HepG2 (cell line): ENCODE data around the gene MRPL50. TPM values are rescaled to one million over a fixed set of nuclear protein-coding genes. Genes with fewer than 3 reads are reported as not detected.

Experiments
- ATAC-seq: fragments of 200-7000 bp; cut with Tn5 transposase; 3 replicates; pipeline ENCODE4 v1.9.1; 2020; ENCODE audit warnings: mild to moderate bottlenecking, moderate library complexity
- BruUV-seq: library from RNA; stranded (reverse); fragments of 400-500 nt; replicated peaks from 2 replicates; lab custom pipeline; 2021; lab: Mats Ljungman, UMichigan
- CTCF ChIA-PET: fragments of 300-600 bp; formaldehyde crosslinking; extraction: SDS; loops from one replicate; lab custom pipeline; 2021; ENCODE audit warnings: low total read pairs, inconsistent platforms, low intra/inter-chr PET ratio; lab: Yijun Ruan, JAX
- POLR2A ChIA-PET: fragments of 350-600 bp; sonication (Branson Sonifier 250); formaldehyde crosslinking; loops from one replicate; lab custom pipeline; 2020; ENCODE audit warnings: antibody characterized with exemption, inconsistent platforms; lab: Yijun Ruan, JAX
- DNase-seq: peaks from one replicate; pipeline ENCODE4 v3.0.0-alpha.2; 2015; ENCODE audit warnings: low spot score
- FAIRE-seq: peaks from 3 replicates; lab custom pipeline; 2011; peaks lifted over from hg19 to GRCh38; lab: Jason Lieb, UNC
- H2AFZ ChIP-seq: one replicate; pipeline ENCODE4 v1.6.1; 2011; ENCODE audit warnings: low read length, inconsistent platforms
- H3K27ac ChIP-seq: fragments of 300-600 bp; 3 replicates; pipeline ENCODE4 v1.8.0; 2011; ENCODE audit warnings: mixed run types, mild to moderate bottlenecking, mixed read lengths, low read length, inconsistent platforms; ENCODE audit not compliant: insufficient read depth; ENCODE audit errors: extremely low read length
- H3K27me3 ChIP-seq, 2 experiments: fragments of 200-600 bp in 1 of 2; 2 replicates in 1 of 2; 3 replicates in 1 of 2; pipeline versions ENCODE4 v1.6.0 to v1.8.0; 2011; ENCODE audit warnings: low read length in 2 of 2, mild to moderate bottlenecking in 2 of 2, moderate library complexity in 2 of 2, inconsistent platforms in 1 of 2; ENCODE audit not compliant: insufficient read depth in 2 of 2, control insufficient read depth in 1 of 2
- H3K36me3 ChIP-seq, 2 experiments: fragments of 200-600 bp in 1 of 2; replicated peaks in 1 of 2; 2 replicates in 1 of 2; 3 replicates in 1 of 2; pipeline versions ENCODE4 v1.5.1 to v1.8.0; 2011; ENCODE audit warnings: low read length in 2 of 2, inconsistent platforms in 1 of 2; ENCODE audit not compliant: insufficient read depth in 2 of 2, control insufficient read depth in 1 of 2
- H3K4me1 ChIP-seq: 2 replicates; pipeline ENCODE4 v1.5.1; 2012; ENCODE audit warnings: low read length, inconsistent platforms; ENCODE audit not compliant: insufficient read depth
- H3K4me2 ChIP-seq: 2 replicates; pipeline ENCODE4 v1.6.0; 2011; ENCODE audit warnings: low read depth, low read length, inconsistent platforms
- H3K4me3 ChIP-seq, 3 experiments: fragments of 200-600 bp in 1 of 3; sonication (generic), shearing (Covaris generic) in 1 of 3; replicated peaks in 1 of 3; 2 replicates each; pipeline ENCODE4 v1.5.1; 2011 to 2016; ENCODE audit warnings: low read length in 3 of 3, inconsistent platforms in 2 of 3, low read depth in 2 of 3, mild to moderate bottlenecking in 2 of 3, control low read depth in 1 of 3, mixed read lengths in 1 of 3; ENCODE audit not compliant: insufficient read depth in 1 of 3
- H3K79me2 ChIP-seq: one replicate; pipeline ENCODE4 v1.6.1; 2011; ENCODE audit warnings: low read length, inconsistent platforms; ENCODE audit not compliant: insufficient read depth
- H3K9ac ChIP-seq: 2 replicates; pipeline ENCODE4 v1.6.0; 2011; ENCODE audit warnings: mild to moderate bottlenecking, low read depth, low read length, inconsistent platforms; ENCODE audit not compliant: insufficient read depth
- H3K9me3 ChIP-seq: 2 replicates; pipeline ENCODE4 v1.5.1; 2012; ENCODE audit warnings: mild to moderate bottlenecking, low read length
- H4K20me1 ChIP-seq: 2 replicates; pipeline ENCODE4 v1.6.0; 2011; ENCODE audit warnings: inconsistent platforms, mild to moderate bottlenecking, low read length, moderate library complexity; ENCODE audit not compliant: insufficient read depth
- AKAP8 ChIP-seq: sonication (generic); formaldehyde crosslinking; IDR thresholded peaks from 2 replicates; pipeline ENCODE4 v1.5.1; 2020; ENCODE audit warnings: mild to moderate bottlenecking, missing genetic modification reagents
- ARHGAP35 ChIP-seq: sonication (generic); formaldehyde crosslinking; IDR thresholded peaks from 2 replicates; pipeline ENCODE4 v1.9.0; 2022; ENCODE audit warnings: mild to moderate bottlenecking, inconsistent platforms, moderate library complexity, missing genetic modification reagents, borderline replicate concordance
- CSRNP1 ChIP-seq: sonication (generic); formaldehyde crosslinking; IDR thresholded peaks from 2 replicates; pipeline ENCODE4 v1.8.1; 2023; ENCODE audit warnings: mild to moderate bottlenecking, missing genetic modification reagents
- GATA4 ChIP-seq: sonication (generic); IDR thresholded peaks from 2 replicates; pipeline ENCODE4 v1.6.1; 2016; ENCODE audit warnings: antibody characterized with exemption, low read depth, borderline replicate concordance
- ZNF577 ChIP-seq: sonication (generic); formaldehyde crosslinking; IDR thresholded peaks from 2 replicates; pipeline ENCODE4 v1.4.0; 2020; ENCODE audit warnings: mild to moderate bottlenecking, low read depth, missing genetic modification reagents, borderline replicate concordance
- WGBS: methylation state at CpG from one replicate; pipeline ENCODE4 v1.1.6; 2017; ENCODE audit warnings: low lambda C conversion rate; 5-methylcytosine and 5-hydroxymethylcytosine counted together
- in situ Hi-C: cut with HindIII; loops from 2 replicates; pipeline ENCODE4 v1.10.0; 2017; ENCODE audit warnings: low pct_unique_long_range_greater_than_20kb; ENCODE audit not compliant: extremely low pct_ligation_motif_present
- intact Hi-C: fragments of 100-400 bp; cut with micrococcal nuclease; formaldehyde crosslinking; loops from one replicate; pipeline ENCODE4 v1.10.0; 2022; ENCODE audit not compliant: unreplicated experiment
- polyA plus RNA-seq, 8 experiments: library from polyadenylated mRNA; depleted of rRNA in 3 of 8; stranded (reverse) in 7 of 8; unstranded in 1 of 8; fragments of >200 nt; fragmentation: Illumina TruSeq in 4 of 8; extraction: Trizol in 4 of 8; gene quantifications; 2 replicates each; pipeline versions ENCODE4 v1.2.1 to v1.2.3, GENCODE V29; 2011 to 2016; ENCODE audit warnings: low read depth in 4 of 8, missing spikeins in 1 of 8, mixed read lengths in 1 of 8; ENCODE audit not compliant: insufficient read depth in 1 of 8
- total RNA-seq, 5 experiments: library from RNA; depleted of rRNA; stranded (reverse); fragments of >200 nt; fragmentation: Illumina TruSeq; extraction: Trizol; gene quantifications; 2 replicates each; pipeline ENCODE4 v1.2.3, GENCODE V29; 2016; ENCODE audit warnings: low read depth in 1 of 5
- TF ChIP-seq, protein P1 (sequence below): sonication (generic); formaldehyde crosslinking; IDR thresholded peaks from 2 replicates; pipeline ENCODE4 v1.5.0; 2020; ENCODE audit warnings: missing genetic modification reagents

Gene MRPL50
- total and polyA plus RNA-seq, 2 of the 13 experiments (the other 11 are each of a cell fraction or from before 2014, with no cell fraction given), result 37.1 to 70.0 TPM

DNA sequence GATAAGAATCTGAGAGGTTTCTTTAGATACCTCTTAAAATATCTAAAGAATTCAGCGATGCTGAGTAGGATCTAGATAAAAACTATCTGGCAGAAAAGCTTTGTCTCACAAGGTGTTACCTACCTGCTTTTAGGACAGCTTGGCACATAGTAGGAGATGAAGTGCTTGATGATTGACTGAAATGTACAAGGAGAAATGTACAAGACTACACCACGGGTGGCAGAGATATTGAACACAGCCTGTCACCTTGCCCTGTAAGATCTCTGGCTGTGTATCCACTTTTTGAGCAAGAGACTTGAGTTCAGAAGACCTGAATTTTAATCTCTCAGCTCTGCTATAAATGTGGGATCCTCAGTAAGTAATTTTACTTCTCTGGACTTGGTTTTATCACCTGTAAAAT lies 21.4 kb upstream of the MRPL50 start:
- DNase-seq, result no peak
- Histone ChIP-seq H3K27ac (no peak overlapping the region), H3K27me3 (no peaks in the 10 kb centered on the region), H3K4me2 (no peak overlapping the region), H3K9ac (no peak overlapping the region), H3K79me2 (no peaks in the 10 kb centered on the region), H3K9me3 (no peaks in the 10 kb centered on the region), H2AFZ (no peak overlapping the region), H3K4me1 (peaks cover 85% of the 10 kb centered on the region), H3K4me3 (no peak overlapping the region), H3K36me3 (no peaks in the 10 kb centered on the region), H4K20me1 (no peaks in the 10 kb centered on the region)
- ATAC-seq, result no peak
- CTCF ChIA-PET, result no interaction called here
- FAIRE-seq, result no peak
- TF ChIP-seq CSRNP1 (CRISPR knock-in tag) (no peak), AKAP8 (CRISPR knock-in tag) (no peak), ZNF577 (CRISPR knock-in tag) (no peak), ARHGAP35 (CRISPR knock-in tag) (no peak), GATA4 (no peak)
- TF ChIP-seq, protein P1, sequence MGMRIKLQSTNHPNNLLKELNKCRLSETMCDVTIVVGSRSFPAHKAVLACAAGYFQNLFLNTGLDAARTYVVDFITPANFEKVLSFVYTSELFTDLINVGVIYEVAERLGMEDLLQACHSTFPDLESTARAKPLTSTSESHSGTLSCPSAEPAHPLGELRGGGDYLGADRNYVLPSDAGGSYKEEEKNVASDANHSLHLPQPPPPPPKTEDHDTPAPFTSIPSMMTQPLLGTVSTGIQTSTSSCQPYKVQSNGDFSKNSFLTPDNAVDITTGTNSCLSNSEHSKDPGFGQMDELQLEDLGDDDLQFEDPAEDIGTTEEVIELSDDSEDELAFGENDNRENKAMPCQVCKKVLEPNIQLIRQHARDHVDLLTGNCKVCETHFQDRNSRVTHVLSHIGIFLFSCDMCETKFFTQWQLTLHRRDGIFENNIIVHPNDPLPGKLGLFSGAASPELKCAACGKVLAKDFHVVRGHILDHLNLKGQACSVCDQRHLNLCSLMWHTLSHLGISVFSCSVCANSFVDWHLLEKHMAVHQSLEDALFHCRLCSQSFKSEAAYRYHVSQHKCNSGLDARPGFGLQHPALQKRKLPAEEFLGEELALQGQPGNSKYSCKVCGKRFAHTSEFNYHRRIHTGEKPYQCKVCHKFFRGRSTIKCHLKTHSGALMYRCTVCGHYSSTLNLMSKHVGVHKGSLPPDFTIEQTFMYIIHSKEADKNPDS (CRISPR knock-in tag), result no peak
- in situ Hi-C loops (no loop called here), intact Hi-C loops (loop anchor here (1.0 to 2.0 kb wide), 2 partner anchors 17 to 19 kb away; no protein-coding TSS in a partner anchor)
- BruUV-seq, result no TSS peak
- POLR2A ChIA-PET, result interaction anchor here (1.7 to 3.2 kb wide), 2 partner anchors 11 to 21 kb away, joined by 7 to 11 read pairs; partner anchors contain the start of genes MRPL50 and ZNF189
- whole genome bisulfite sequencing, result 91% methylated on average over 2 of the region's 2 CpGs
